Measurements from ENCODE around the gene RPTOR.
"Not testable (repeated sequence)": the region's sequence is repeated elsewhere in the genome, so short reads cannot be mapped to it uniquely, and the experiment has no call there.

The RPTOR gene

GRCh38 chr17:80796430-80796861 is 251.8 kb downstream of the RPTOR start:
- H3K4me3 ChIP-seq (ENCODE audit: control insufficient read depth, low read depth, low read length): no peak overlapping the region
- TF ChIP-seq, protein P1, sequence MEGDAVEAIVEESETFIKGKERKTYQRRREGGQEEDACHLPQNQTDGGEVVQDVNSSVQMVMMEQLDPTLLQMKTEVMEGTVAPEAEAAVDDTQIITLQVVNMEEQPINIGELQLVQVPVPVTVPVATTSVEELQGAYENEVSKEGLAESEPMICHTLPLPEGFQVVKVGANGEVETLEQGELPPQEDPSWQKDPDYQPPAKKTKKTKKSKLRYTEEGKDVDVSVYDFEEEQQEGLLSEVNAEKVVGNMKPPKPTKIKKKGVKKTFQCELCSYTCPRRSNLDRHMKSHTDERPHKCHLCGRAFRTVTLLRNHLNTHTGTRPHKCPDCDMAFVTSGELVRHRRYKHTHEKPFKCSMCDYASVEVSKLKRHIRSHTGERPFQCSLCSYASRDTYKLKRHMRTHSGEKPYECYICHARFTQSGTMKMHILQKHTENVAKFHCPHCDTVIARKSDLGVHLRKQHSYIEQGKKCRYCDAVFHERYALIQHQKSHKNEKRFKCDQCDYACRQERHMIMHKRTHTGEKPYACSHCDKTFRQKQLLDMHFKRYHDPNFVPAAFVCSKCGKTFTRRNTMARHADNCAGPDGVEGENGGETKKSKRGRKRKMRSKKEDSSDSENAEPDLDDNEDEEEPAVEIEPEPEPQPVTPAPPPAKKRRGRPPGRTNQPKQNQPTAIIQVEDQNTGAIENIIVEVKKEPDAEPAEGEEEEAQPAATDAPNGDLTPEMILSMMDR (IDR thresholded peaks at IDR 0.05; ENCODE audit: control insufficient read depth, insufficient read depth, low read depth, low read length, missing control alignments): no peak
- no peak for DNase-seq (ENCODE audit: low read depth)

GRCh38 chr17:80797222-80797621 is 252.6 kb downstream of the RPTOR start:
- not testable (repeated sequence) for H3K4me3 ChIP-seq (ENCODE audit: control insufficient read depth, low read depth, low read length); DNase-seq (ENCODE audit: low read depth)

- no peak for DNase-seq (ENCODE audit: low read depth)
- no peak overlapping the region for H3K4me3 ChIP-seq (ENCODE audit: control insufficient read depth, low read depth, low read length)
- TF ChIP-seq, protein P1 (IDR thresholded peaks at IDR 0.05; ENCODE audit: control insufficient read depth, insufficient read depth, low read depth, low read length, missing control alignments): no peak
Measured at GRCh38 chr17:80797741-80798594, 253.3 kb downstream of the RPTOR start.

GRCh38 chr17:80798595-80799537 is 254.2 kb downstream of the RPTOR start:
- TF ChIP-seq, protein P1 (IDR thresholded peaks at IDR 0.05; ENCODE audit: control insufficient read depth, insufficient read depth, low read depth, low read length, missing control alignments): no peak
- no peak for DNase-seq (ENCODE audit: low read depth)
- H3K4me3 ChIP-seq (ENCODE audit: control insufficient read depth, low read depth, low read length): no peak overlapping the region

DNA sequence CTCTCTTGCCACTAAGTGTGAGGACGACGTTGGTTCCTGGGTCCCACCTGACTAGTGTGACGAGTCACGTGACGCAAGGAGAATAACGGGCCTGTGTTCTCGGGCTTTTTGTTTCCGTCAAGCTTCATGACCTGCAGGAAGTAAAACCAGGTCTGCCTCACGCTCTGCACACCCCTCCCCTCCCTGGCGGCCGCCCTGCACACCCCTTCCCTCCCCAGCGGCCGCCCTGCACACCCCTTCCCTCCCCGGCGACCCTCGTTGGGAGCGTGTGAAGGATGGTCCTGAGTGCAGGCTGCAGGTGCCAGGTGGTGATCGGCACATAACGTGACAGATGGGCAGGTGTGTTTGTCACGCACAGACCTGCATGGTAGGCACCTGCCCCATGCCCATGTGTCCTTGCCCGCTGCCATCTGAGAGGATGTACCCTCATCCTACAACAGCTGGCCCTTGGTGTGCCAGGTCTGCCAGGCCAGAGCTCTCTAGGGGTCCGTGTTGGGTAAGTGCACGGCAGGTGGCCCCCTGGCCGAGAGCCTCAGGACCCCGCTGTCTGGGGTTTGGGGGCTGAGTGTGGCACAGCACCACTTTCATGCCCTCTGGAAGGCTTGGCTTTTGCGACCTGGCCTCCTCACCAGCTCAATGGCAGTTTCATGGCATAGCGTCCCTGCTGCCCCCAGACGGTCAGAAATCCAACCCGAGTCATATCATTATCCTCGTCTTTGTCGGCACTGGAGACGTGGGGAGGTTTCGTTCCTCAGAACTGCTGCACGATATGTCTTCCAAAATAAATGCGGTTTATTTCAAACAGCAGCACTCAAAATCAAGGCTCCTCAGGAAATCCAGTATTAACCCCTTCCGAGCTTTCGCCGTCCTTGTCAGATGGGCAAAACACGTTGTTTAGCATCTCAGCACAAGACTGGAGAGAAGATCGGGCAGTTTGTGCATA is 255.2 kb downstream of the RPTOR start:
- TF ChIP-seq, protein P1 (IDR thresholded peaks at IDR 0.05; ENCODE audit: control insufficient read depth, insufficient read depth, low read depth, low read length, missing control alignments): no peak
- DNase-seq (ENCODE audit: low read depth): no peak
- no peak overlapping the region for H3K4me3 ChIP-seq (ENCODE audit: control insufficient read depth, low read depth, low read length)

GRCh38 chr17:80800481-80801391 is 256.1 kb downstream of the RPTOR start:
- DNase-seq (ENCODE audit: low read depth): no peak
- no peak overlapping the region for H3K4me3 ChIP-seq (ENCODE audit: control insufficient read depth, low read depth, low read length)
- TF ChIP-seq, protein P1 (IDR thresholded peaks at IDR 0.05; ENCODE audit: control insufficient read depth, insufficient read depth, low read depth, low read length, missing control alignments): no peak
